Stimulated activated CD8-positive, alpha-beta memory T cell treated with anti-CD3 and anti-CD28 coated beads, Interleukin-12 subunit alpha, Interleukin-12 subunit beta, amount 100 ng/mL, for 1 hour (primary cell): ENCODE results near the gene CRABP2.

Experiments used
- DNase-seq: peaks from one replicate; pipeline ENCODE4 v3.0.0-alpha.2; 2020; ENCODE audit warnings: low read depth

CRABP2 gene

GRCh38 chr1:156654700-156655099 lies 50.7 kb downstream of the CRABP2 start:
- no peak for DNase-seq

GRCh38 chr1:156652992-156653355 lies 52.4 kb downstream of the CRABP2 start:
- DNase-seq, result no peak

DNA sequence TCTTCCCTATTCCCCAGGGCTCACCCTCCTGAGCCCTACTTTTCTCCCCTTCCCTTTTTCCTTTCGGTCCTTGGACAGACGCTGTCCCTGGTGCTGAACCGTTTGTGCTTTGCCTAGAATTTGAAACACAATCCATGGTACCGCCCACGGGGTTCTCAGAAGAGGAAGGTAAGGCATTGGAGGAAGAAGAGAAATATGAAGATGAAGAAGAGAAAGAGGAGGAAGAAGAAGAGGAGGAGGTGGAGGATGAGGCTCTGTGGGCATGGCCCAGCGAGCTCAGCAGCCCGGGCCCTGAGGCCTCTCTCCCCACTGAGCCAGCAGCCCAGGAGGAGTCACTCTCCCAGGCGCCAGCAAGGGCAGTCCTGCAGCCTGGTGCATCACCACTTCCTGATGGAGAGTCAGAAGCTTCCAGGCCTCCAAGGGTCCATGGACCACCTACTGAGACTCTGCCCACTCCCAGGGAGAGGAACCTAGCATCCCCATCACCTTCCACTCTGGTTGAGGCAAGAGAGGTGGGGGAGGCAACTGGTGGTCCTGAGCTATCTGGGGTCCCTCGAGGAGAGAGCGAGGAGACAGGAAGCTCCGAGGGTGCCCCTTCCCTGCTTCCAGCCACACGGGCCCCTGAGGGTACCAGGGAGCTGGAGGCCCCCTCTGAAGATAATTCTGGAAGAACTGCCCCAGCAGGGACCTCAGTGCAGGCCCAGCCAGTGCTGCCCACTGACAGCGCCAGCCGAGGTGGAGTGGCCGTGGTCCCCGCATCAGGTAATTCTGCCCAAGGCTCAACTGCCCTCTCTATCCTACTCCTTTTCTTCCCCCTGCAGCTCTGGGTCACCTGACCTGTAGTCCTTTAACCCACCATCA lies 53.0 kb downstream of the CRABP2 start:
- DNase-seq, result no peak
